HepG2 (cell line): ENCODE measurements around the gene MCF2L. TPM values are rescaled to one million over a fixed set of nuclear protein-coding genes. Genes with fewer than 3 reads are reported as not detected.
A peak's percentile ranks its signal among the peaks of the same experiment; 100 is the strongest.

Experiments
- ATF1 ChIP-seq: IDR thresholded peaks from 2 replicates; pipeline ENCODE4 v1.6.1; 2016; ENCODE audit warnings: mild to moderate bottlenecking, control low read depth
- ATRX ChIP-seq: sonication (generic); formaldehyde crosslinking; IDR thresholded peaks from 2 replicates; pipeline ENCODE4 v1.4.0; 2020; ENCODE audit warnings: missing genetic modification reagents, borderline replicate concordance
- BORCS8-MEF2B ChIP-seq: sonication (generic); formaldehyde crosslinking; IDR thresholded peaks from 2 replicates; pipeline ENCODE4 v1.8.0; 2022; ENCODE audit warnings: mild to moderate bottlenecking, missing genetic modification reagents
- GABPA ChIP-seq, 2 experiments: IDR thresholded peaks; 2 replicates each; pipeline ENCODE4 v1.6.1; 2011 to 2016; ENCODE audit warnings: low read depth in 2 of 2, low read length in 1 of 2, missing biosample characterization in 1 of 2, missing genetic modification characterization in 1 of 2
- HIVEP1 ChIP-seq: sonication (generic); formaldehyde crosslinking; IDR thresholded peaks from 2 replicates; pipeline ENCODE4 v1.4.0; 2020; ENCODE audit warnings: mild to moderate bottlenecking, missing genetic modification reagents
- HNRNPLL ChIP-seq: fragments of 200-400 bp; formaldehyde crosslinking; IDR thresholded peaks from 2 replicates; pipeline ENCODE4 v1.6.1; 2017; ENCODE audit warnings: mild to moderate bottlenecking, low read depth, low read length; ENCODE audit not compliant: poor library complexity, severe bottlenecking
- MNT ChIP-seq: fragments of 450-650 bp; IDR thresholded peaks from 2 replicates; pipeline ENCODE4 v1.6.1; 2016
- MTF1 ChIP-seq: sonication (generic); formaldehyde crosslinking; IDR thresholded peaks from 2 replicates; pipeline ENCODE4 v1.5.0; 2020; ENCODE audit warnings: missing genetic modification reagents
- NFYC ChIP-seq: IDR thresholded peaks from 2 replicates; pipeline ENCODE4 v1.6.1; 2016; ENCODE audit warnings: missing genetic modification reagents, missing compliant biosample characterization
- NR0B2 ChIP-seq: sonication (generic); formaldehyde crosslinking; IDR thresholded peaks from 2 replicates; pipeline ENCODE4 v1.4.0; 2020; ENCODE audit warnings: mild to moderate bottlenecking, missing genetic modification reagents
- RCOR2 ChIP-seq: IDR thresholded peaks from 2 replicates; pipeline ENCODE4 v1.6.1; 2016; ENCODE audit warnings: missing biosample characterization, missing genetic modification reagents
- STAT6 ChIP-seq: sonication (generic); formaldehyde crosslinking; IDR thresholded peaks from 2 replicates; pipeline ENCODE4 v1.4.0; 2020; ENCODE audit warnings: missing genetic modification reagents, mild to moderate bottlenecking, borderline replicate concordance
- TBX2 ChIP-seq: sonication (generic); formaldehyde crosslinking; IDR thresholded peaks from 2 replicates; pipeline ENCODE4 v1.5.0; 2020; ENCODE audit warnings: missing genetic modification reagents, mild to moderate bottlenecking, borderline replicate concordance
- ZBTB38 ChIP-seq: sonication (generic); formaldehyde crosslinking; IDR thresholded peaks from 2 replicates; pipeline ENCODE4 v1.5.1; 2020; ENCODE audit warnings: mild to moderate bottlenecking, missing genetic modification reagents
- ZFY ChIP-seq: sonication (generic); formaldehyde crosslinking; IDR thresholded peaks from 2 replicates; pipeline ENCODE4 v1.4.0; 2020; ENCODE audit warnings: missing genetic modification reagents
- ZFYVE20 ChIP-seq: sonication (generic); formaldehyde crosslinking; IDR thresholded peaks from 2 replicates; pipeline ENCODE4 v1.8.0; 2023; ENCODE audit warnings: low read depth, mild to moderate bottlenecking, moderate library complexity, missing genetic modification reagents, borderline replicate concordance
- ZNF124 ChIP-seq: sonication (generic); formaldehyde crosslinking; IDR thresholded peaks from 2 replicates; pipeline ENCODE4 v1.4.0; 2020; ENCODE audit warnings: missing genetic modification reagents
- ZNF274 ChIP-seq: sonication (generic); formaldehyde crosslinking; IDR thresholded peaks from 2 replicates; pipeline ENCODE4 v1.5.1; 2020; ENCODE audit warnings: mild to moderate bottlenecking, missing genetic modification reagents
- ZNF570 ChIP-seq: sonication (generic); formaldehyde crosslinking; IDR thresholded peaks from 2 replicates; pipeline ENCODE4 v1.4.0; 2020; ENCODE audit warnings: mild to moderate bottlenecking, missing genetic modification reagents, borderline replicate concordance
- ZNF605 ChIP-seq: sonication (generic); formaldehyde crosslinking; IDR thresholded peaks from 2 replicates; pipeline ENCODE4 v1.8.0; 2022; ENCODE audit warnings: mild to moderate bottlenecking, missing genetic modification reagents
- ZNF616 ChIP-seq: sonication (generic); formaldehyde crosslinking; IDR thresholded peaks from 2 replicates; pipeline ENCODE4 v1.5.0; 2020; ENCODE audit warnings: low read depth, mild to moderate bottlenecking, missing genetic modification reagents
- ZNF746 ChIP-seq: sonication (generic); formaldehyde crosslinking; IDR thresholded peaks from 2 replicates; pipeline ENCODE4 v1.8.0; 2022; ENCODE audit warnings: mild to moderate bottlenecking, missing genetic modification reagents
- ZNF768 ChIP-seq: sonication (generic); formaldehyde crosslinking; IDR thresholded peaks from 2 replicates; pipeline ENCODE4 v1.4.0; 2020; ENCODE audit warnings: missing genetic modification reagents
- ZSCAN30 ChIP-seq: sonication (generic); formaldehyde crosslinking; IDR thresholded peaks from 2 replicates; pipeline ENCODE4 v1.5.0; 2020; ENCODE audit warnings: mild to moderate bottlenecking, missing genetic modification reagents
- ZSCAN9 ChIP-seq: IDR thresholded peaks from 2 replicates; pipeline ENCODE4 v1.6.1; 2016; ENCODE audit warnings: borderline replicate concordance
- polyA plus RNA-seq, 8 experiments: library from polyadenylated mRNA; depleted of rRNA in 3 of 8; stranded (reverse) in 7 of 8; unstranded in 1 of 8; fragments of >200 nt; fragmentation: Illumina TruSeq in 4 of 8; extraction: Trizol in 4 of 8; gene quantifications; 2 replicates each; pipeline versions ENCODE4 v1.2.1 to v1.2.3, GENCODE V29; 2011 to 2016; ENCODE audit warnings: low read depth in 4 of 8, missing spikeins in 1 of 8, mixed read lengths in 1 of 8; ENCODE audit not compliant: insufficient read depth in 1 of 8
- total RNA-seq, 5 experiments: library from RNA; depleted of rRNA; stranded (reverse); fragments of >200 nt; fragmentation: Illumina TruSeq; extraction: Trizol; gene quantifications; 2 replicates each; pipeline ENCODE4 v1.2.3, GENCODE V29; 2016; ENCODE audit warnings: low read depth in 1 of 5
- TF ChIP-seq, protein P1 (sequence below): sonication (generic); formaldehyde crosslinking; IDR thresholded peaks from 2 replicates; pipeline ENCODE4 v1.4.0; 2020; ENCODE audit warnings: missing genetic modification reagents; ENCODE audit errors: not compliant biosample characterization

Gene MCF2L
- total and polyA plus RNA-seq, 2 of the 13 experiments (the other 11 are each of a cell fraction or from before 2014, with no cell fraction given) = 19.4 to 28.4 TPM

DNA sequence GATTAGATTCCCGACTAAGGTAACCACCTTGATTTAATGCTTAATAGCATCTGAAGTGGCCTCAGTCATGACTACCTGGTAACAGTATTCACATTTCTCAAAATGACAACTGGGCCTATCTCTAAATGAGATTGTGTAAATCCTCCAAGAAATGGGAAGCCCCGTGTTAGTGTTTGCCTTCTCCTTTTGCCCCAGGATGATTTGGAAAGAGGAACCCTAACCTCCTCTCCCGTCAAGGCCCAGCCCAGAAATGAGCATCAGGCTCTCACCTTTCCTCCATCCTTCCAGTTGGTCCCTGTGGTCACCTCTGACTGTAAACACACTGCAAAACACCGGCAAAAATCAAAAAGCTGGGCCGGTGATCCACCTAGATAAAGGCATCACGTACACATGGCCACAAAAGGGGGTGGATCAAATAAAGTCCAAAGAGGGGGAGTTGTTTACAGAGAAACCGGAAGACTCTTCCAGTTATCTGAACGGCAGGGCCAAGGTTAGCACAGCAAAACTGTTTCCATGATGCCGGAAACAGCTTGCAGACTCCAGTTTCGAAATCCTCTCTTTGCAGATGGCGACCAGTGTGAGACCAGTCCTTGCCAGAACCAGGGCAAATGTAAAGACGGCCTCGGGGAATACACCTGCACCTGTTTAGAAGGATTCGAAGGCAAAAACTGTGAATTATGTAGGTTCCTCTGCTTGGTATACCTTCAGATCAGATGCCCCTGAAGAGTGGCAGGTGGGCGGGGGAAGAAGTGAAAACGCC lies 170.0 kb downstream of the MCF2L start (continued):
- TF ChIP-seq GABPA (IDR thresholded peaks at IDR 0.05; ENCODE audit: low read depth, low read length) = peak; percentile 29; the same call in 1 of the 2 replicates
- TF ChIP-seq GABPA (CRISPR knock-in tag; IDR thresholded peaks at IDR 0.05; ENCODE audit: low read depth) = peak; percentile 87
- no peak for TF ChIP-seq ZFYVE20
- no peak for TF ChIP-seq ZNF274 (CRISPR knock-in tag)
- no peak for TF ChIP-seq ATRX
- peak; percentile 78 for TF ChIP-seq HIVEP1
- no peak for TF ChIP-seq MTF1 (CRISPR knock-in tag)
- no peak for TF ChIP-seq ZNF570 (CRISPR knock-in tag)
- TF ChIP-seq ZSCAN30 (CRISPR knock-in tag) = no peak
- TF ChIP-seq BORCS8-MEF2B (CRISPR knock-in tag) = no peak
- TF ChIP-seq RCOR2 (CRISPR knock-in tag) = peak; percentile 92
- peak; percentile 97 for TF ChIP-seq ZNF605 (CRISPR knock-in tag)
- TF ChIP-seq ZNF616 (CRISPR knock-in tag) = peak; percentile 67; the same call in 1 of the 2 replicates
- TF ChIP-seq ZBTB38 (CRISPR knock-in tag) = no peak
- peak; percentile 67 for TF ChIP-seq MNT
- TF ChIP-seq, protein P1, sequence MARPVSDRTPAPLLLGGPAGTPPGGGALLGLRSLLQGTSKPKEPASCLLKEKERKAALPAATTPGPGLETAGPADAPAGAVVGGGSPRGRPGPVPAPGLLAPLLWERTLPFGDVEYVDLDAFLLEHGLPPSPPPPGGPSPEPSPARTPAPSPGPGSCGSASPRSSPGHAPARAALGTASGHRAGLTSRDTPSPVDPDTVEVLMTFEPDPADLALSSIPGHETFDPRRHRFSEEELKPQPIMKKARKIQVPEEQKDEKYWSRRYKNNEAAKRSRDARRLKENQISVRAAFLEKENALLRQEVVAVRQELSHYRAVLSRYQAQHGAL = peak; percentile 81
- no peak for TF ChIP-seq ZNF768 (CRISPR knock-in tag)
- TF ChIP-seq ZNF746 (CRISPR knock-in tag) = peak; percentile 83; the same call in 1 of the 2 replicates
- no peak for TF ChIP-seq ZNF124 (CRISPR knock-in tag)
- no peak for TF ChIP-seq HNRNPLL
- peak; percentile 96 for TF ChIP-seq TBX2 (CRISPR knock-in tag)
- TF ChIP-seq ATF1 (CRISPR knock-in tag) = peak; percentile 73; the same call in 1 of the 2 replicates
- peak; percentile 50; the same call in 1 of the 2 replicates for TF ChIP-seq ZFY
- TF ChIP-seq ZSCAN9 (CRISPR knock-in tag) = peak; percentile 80; the same call in 1 of the 2 replicates
- peak; percentile 40; the same call in 1 of the 2 replicates for TF ChIP-seq NFYC
- 0 out of 2 replicates have a peak, but pooled peaks have one; percentile 69 for TF ChIP-seq NR0B2
- TF ChIP-seq STAT6 (CRISPR knock-in tag) = peak; percentile 90
